HFFc6 (cell line): ENCODE results near the gene PDPK1. TPM values are rescaled to one million over a fixed set of nuclear protein-coding genes. Genes with fewer than 3 reads are reported as not detected.

Experiments used
- DNase-seq: peaks from one replicate; pipeline ENCODE4 v3.0.0-alpha.2; 2018
- H3K27ac Mint-ChIP-seq: 2 replicates; pipeline ENCODE4 v1.8.0; 2020; ENCODE audit warnings: mild to moderate bottlenecking, mixed read lengths
- H3K27me3 Mint-ChIP-seq: 2 replicates; pipeline ENCODE4 v1.8.0; 2021; ENCODE audit warnings: mild to moderate bottlenecking, moderate library complexity, mixed read lengths; ENCODE audit not compliant: insufficient read depth
- H3K36me3 Mint-ChIP-seq: 2 replicates; pipeline ENCODE4 v1.8.0; 2021; ENCODE audit warnings: low read depth, mixed read lengths
- H3K4me1 Mint-ChIP-seq: 2 replicates; pipeline ENCODE4 v1.8.0; 2020; ENCODE audit warnings: low read depth, mixed read lengths
- H3K4me3 Mint-ChIP-seq: 2 replicates; pipeline ENCODE4 v1.8.0; 2020; ENCODE audit warnings: mild to moderate bottlenecking, moderate library complexity, mixed read lengths
- H3K9me3 Mint-ChIP-seq: 2 replicates; pipeline ENCODE4 v1.8.0; 2020; ENCODE audit warnings: mild to moderate bottlenecking, mixed read lengths
- total RNA-seq, 6 experiments: library from RNA; stranded (reverse); fragmentation: NEBNext Ultra II Directional; extraction: Animal tissue kit (Norgen Biotek cat#: 25700); gene quantifications; 2 replicates in 1 of 6; 3 replicates in 5 of 6; pipeline ENCODE4 v1.2.3, GENCODE V29; 2021
- TF ChIP-seq, protein P1 (sequence below): fragments of 200-600 bp; sonication (generic); IDR thresholded peaks from 2 replicates; pipeline ENCODE4 v1.5.0; 2021; ENCODE audit warnings: antibody characterized with exemption, mild to moderate bottlenecking

The PDPK1 gene
- total RNA-seq, 6 experiments from 2014 or later = 34.2 to 43.8 (median 37.0) TPM

DNA sequence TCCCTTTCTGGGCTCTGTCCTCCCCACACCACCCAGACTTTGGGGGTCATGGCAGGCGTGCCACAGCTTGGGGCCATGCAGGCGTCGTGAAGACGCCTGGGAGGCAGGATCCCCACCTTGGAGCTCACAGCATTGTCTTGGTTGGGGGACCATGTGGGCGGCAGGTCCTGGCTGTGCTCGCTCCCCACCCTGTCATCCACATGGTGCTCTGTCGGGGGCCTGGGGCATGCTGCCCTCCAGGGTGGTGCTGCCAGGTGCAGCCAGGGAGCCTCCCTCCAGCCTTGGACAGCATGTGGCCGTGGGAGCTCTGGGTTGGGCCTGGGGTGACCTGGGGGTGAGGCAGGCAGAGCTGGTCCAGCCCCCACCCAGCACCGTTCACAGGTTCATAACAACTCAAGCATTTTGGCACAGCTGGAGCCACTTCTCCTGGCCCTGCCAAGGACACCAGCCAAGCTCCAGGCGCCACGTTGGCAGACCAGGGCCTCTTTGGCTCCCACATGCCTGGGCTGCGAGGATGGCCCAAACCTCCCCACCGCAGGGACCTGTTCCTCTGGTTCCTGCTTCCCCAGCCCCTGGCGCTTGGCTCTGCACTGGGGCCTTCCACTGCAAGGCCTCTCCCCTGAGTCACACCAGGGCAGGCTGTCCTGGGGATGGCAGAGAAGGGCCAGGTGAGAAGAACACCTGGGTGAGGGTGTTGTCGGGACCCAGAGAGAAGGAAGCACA is 39.1 kb upstream of the PDPK1 start:
- TF ChIP-seq, protein P1, sequence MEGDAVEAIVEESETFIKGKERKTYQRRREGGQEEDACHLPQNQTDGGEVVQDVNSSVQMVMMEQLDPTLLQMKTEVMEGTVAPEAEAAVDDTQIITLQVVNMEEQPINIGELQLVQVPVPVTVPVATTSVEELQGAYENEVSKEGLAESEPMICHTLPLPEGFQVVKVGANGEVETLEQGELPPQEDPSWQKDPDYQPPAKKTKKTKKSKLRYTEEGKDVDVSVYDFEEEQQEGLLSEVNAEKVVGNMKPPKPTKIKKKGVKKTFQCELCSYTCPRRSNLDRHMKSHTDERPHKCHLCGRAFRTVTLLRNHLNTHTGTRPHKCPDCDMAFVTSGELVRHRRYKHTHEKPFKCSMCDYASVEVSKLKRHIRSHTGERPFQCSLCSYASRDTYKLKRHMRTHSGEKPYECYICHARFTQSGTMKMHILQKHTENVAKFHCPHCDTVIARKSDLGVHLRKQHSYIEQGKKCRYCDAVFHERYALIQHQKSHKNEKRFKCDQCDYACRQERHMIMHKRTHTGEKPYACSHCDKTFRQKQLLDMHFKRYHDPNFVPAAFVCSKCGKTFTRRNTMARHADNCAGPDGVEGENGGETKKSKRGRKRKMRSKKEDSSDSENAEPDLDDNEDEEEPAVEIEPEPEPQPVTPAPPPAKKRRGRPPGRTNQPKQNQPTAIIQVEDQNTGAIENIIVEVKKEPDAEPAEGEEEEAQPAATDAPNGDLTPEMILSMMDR = no peak
- Mint-ChIP-seq H3K36me3 (no peaks in the 10 kb centered on the region; the same call in 1 of the 2 replicates), H3K4me1 (peaks cover 5% of the 10 kb centered on the region; the same call in 1 of the 2 replicates), H3K27ac (no peak overlapping the region), H3K27me3 (no peaks in the 10 kb centered on the region), H3K9me3 (no peaks in the 10 kb centered on the region), H3K4me3 (no peak overlapping the region)
- no peak for DNase-seq

DNA sequence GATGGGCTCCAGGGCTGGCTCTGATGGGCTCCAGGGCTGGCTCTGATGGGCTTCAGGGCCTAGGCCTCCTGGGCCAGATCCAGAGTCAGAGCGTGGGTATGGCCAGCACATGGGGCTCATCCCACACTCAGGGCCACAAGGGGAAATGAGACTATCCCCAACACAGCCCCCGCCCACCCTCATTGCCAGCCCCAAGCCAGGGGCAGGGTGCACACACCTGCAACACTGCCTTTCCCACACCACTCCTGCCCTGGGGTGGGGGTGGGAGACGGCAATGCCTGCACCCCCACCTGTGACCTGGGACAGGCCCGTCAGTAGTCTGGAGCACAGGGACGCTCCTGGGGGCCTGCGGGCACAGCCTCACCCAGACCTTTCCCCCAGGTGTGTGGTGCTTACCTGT is 38.4 kb upstream of the PDPK1 start:
- TF ChIP-seq, protein P1 = no peak
- Mint-ChIP-seq H3K9me3 (no peaks in the 10 kb centered on the region), H3K4me3 (no peak overlapping the region), H3K36me3 (no peaks in the 10 kb centered on the region; the same call in 1 of the 2 replicates), H3K27ac (no peak overlapping the region), H3K4me1 (peaks cover 5% of the 10 kb centered on the region; the same call in 1 of the 2 replicates), H3K27me3 (no peaks in the 10 kb centered on the region)
- DNase-seq = no peak

DNA sequence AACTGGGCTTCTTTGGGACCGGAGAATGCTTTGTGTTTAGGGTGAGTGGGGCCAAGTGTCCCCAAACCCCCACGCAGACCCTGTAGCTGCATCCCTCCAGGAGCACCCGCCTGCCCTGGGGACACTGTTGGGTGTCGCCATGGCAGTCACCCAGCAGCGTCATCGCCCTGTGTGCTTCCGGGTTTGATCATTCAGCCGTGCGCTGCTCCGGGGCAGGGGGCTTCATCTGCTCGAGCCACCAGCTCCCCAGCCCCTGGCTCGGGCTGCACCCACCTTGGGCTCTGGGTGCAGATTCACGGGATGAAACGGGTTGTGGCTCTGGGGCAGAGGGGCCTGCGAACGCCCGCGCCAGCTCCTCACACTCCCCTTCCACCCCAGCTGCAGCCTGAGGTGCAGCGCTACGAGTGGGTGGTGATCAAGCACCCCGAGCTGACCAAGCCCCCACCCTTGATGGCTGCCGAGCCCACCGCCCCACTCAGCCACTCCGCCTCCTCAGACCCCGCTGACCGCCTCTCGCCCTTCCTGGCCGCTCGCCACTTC is 37.9 kb upstream of the PDPK1 start:
- H3K4me1 Mint-ChIP-seq = peaks cover 5% of the 10 kb centered on the region; the same call in 1 of the 2 replicates
- no peaks in the 10 kb centered on the region for H3K9me3 Mint-ChIP-seq
- H3K4me3 Mint-ChIP-seq = no peak overlapping the region
- DNase-seq = no peak
- H3K27ac Mint-ChIP-seq = no peak overlapping the region
- H3K27me3 Mint-ChIP-seq = no peaks in the 10 kb centered on the region
- TF ChIP-seq, protein P1 = no peak
- no peaks in the 10 kb centered on the region; the same call in 1 of the 2 replicates for H3K36me3 Mint-ChIP-seq

DNA sequence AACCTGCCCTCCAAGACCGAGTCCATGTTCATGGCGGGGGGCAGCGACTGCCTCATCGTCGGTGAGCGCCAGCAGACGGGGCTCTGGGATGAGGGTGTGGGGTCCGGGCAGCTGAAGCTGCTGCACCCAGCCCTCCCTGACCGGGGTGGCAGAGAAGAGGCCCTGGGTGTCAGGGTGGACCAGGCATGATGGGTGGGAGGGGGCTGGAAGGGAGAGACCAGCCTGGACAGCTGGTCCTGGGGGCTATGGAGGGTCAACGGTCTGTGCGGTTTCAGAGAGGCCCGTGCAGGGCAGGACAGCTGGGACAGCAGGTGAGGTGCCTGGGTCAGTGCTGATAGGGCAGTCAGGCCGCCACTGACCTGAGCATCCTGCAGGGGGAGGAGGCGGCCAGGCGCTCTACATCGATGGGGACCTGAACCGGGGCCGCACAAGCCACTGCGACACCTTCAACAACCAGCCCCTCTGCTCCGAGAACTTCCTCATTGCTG is 37.3 kb upstream of the PDPK1 start:
- Mint-ChIP-seq H3K4me1 (peaks cover 5% of the 10 kb centered on the region; the same call in 1 of the 2 replicates), H3K36me3 (no peaks in the 10 kb centered on the region; the same call in 1 of the 2 replicates), H3K9me3 (no peaks in the 10 kb centered on the region), H3K27me3 (no peaks in the 10 kb centered on the region), H3K27ac (no peak overlapping the region), H3K4me3 (no peak overlapping the region)
- TF ChIP-seq, protein P1 = no peak
- DNase-seq = no peak

DNA sequence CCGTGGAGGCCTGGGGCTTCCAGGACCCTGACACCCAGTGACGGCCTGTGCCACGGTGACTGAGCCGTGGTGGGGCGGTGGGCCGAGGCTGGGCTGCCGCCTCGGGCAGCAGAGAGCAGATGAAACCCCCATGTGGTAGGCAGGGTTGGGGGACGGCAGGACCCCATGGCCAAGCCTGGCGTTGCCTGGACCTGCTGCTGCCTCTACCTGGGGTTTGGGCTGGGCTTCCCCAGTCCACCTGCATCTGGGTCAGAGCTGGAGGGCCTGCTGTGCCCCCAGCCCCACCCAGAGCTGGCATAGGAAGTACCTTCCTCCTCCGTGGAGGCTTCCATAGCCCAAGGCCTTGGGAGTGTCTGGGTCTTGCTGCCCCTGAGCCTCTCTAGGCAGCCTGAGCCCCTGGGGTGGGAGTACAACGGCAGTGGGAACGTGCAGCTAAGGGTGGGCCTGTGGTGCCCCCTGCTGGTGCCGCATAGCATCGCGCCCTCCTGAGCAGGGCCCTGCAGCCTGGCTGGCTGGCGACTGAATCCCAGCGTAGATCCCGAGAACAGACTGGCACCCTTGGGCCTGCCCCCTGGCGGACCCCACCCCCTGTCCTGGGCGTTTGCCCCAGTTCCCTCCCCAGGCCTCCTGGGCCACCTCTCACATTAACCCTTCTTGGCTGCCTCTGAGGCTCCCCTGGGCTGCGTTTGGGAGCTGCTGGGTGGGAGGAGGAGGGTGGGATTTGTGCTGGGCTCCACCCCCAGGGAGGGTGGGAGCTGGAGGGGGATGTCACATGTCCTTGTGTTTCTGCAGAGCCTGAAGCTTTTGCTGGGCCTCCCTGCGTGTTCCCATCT is 36.7 kb upstream of the PDPK1 start:
- no peaks in the 10 kb centered on the region; the same call in 1 of the 2 replicates for H3K36me3 Mint-ChIP-seq
- no peaks in the 10 kb centered on the region for H3K27me3 Mint-ChIP-seq
- H3K27ac Mint-ChIP-seq = no peak overlapping the region
- peaks cover 5% of the 10 kb centered on the region; the same call in 1 of the 2 replicates for H3K4me1 Mint-ChIP-seq
- TF ChIP-seq, protein P1 = peak; percentile 97
- no peak overlapping the region for H3K4me3 Mint-ChIP-seq
- peak; percentile 52 for DNase-seq
- H3K9me3 Mint-ChIP-seq = no peaks in the 10 kb centered on the region
